Tibial nerve (tissue), 4 donors: ENCODE measurements around the gene SQOR. TPM values are rescaled to one million over a fixed set of nuclear protein-coding genes. Genes with fewer than 3 reads are reported as not detected.

ENCODE experiments used
- DNase-seq, 2 donors: peaks; one replicate each; pipeline ENCODE4 v3.0.0-alpha.2; 2019; ENCODE audit warnings: low spot score in 2 of 2
- H3K27ac ChIP-seq, 4 donors: fragments of 200-600 bp; sonication (generic) in 3 of 4; one replicate each; pipeline ENCODE4 v1.5.1; 2017 to 2019; ENCODE audit warnings: mild to moderate bottlenecking in 1 of 4
- H3K27me3 ChIP-seq, 2 donors: fragments of 200-600 bp; sonication (generic) in 1 of 2; one replicate each; pipeline versions ENCODE4 v1.5.1 to v1.6.0; 2017 to 2019
- H3K36me3 ChIP-seq, 3 donors: fragments of 200-600 bp; sonication (generic); one replicate each; pipeline ENCODE4 v1.5.1; 2018 to 2019
- H3K4me1 ChIP-seq, 4 donors: fragments of 200-600 bp; sonication (generic) in 3 of 4; one replicate each; pipeline ENCODE4 v1.5.1; 2017 to 2019
- H3K4me3 ChIP-seq, 4 donors: fragments of 200-600 bp; sonication (generic) in 3 of 4; one replicate each; pipeline ENCODE4 v1.5.1; 2017 to 2019; ENCODE audit warnings: mild to moderate bottlenecking in 1 of 4, moderate library complexity in 1 of 4
- H3K9me3 ChIP-seq, 4 donors: fragments of 200-600 bp; sonication (generic) in 3 of 4; one replicate each; pipeline ENCODE4 v1.5.1; 2017 to 2019
- EP300 ChIP-seq, 2 donors: sonication (generic); formaldehyde crosslinking; IDR thresholded peaks; one replicate each; pipeline ENCODE4 v1.6.1; 2017; ENCODE audit warnings: antibody characterized with exemption in 2 of 2, mild to moderate bottlenecking in 1 of 2
- POLR2A ChIP-seq, 2 donors: fragments of 450-650 bp; IDR thresholded peaks; one replicate each; pipeline ENCODE4 v1.6.1; 2017; ENCODE audit warnings: antibody characterized with exemption in 2 of 2, mild to moderate bottlenecking in 2 of 2, moderate library complexity in 2 of 2
- WGBS, 2 donors: methylation state at CpG; one replicate each; pipeline ENCODE4 v1.1.5; 2018; 5-methylcytosine and 5-hydroxymethylcytosine counted together
- total RNA-seq, 4 donors: library from RNA; depleted of rRNA; stranded (reverse); fragments of >200 nt; gene quantifications; one replicate each; pipeline ENCODE4 v1.1.0, GENCODE V29; 2016
- TF ChIP-seq, protein P1 (sequence below), 5 experiments: fragments of 200-600 bp in 3 of 5; fragments of 450-650 bp in 2 of 5; sonication (generic) in 3 of 5; IDR thresholded peaks; one replicate each; pipeline ENCODE4 v1.5.1; 2016 to 2019; ENCODE audit warnings: antibody characterized with exemption in 5 of 5, mild to moderate bottlenecking in 3 of 5, moderate library complexity in 2 of 5

SQOR gene
- total RNA-seq, 4 donors from 2014 or later = 50.4 to 96.1 (median 60.2) TPM

GRCh38 chr15:45714590-45715488 is 80.0 kb downstream of the SQOR start:
- no peaks in the 10 kb centered on the region for H3K36me3 ChIP-seq
- peak; percentile 35 to 71 for DNase-seq
- 27 to 29% methylated on average over 24 of the region's 24 CpGs for WGBS, 2 donors
- peaks cover 0 to 12% of the 10 kb centered on the region in 2 donors for H3K27me3 ChIP-seq
- TF ChIP-seq EP300 (IDR thresholded peaks at IDR 0.05) = no peak
- TF ChIP-seq, protein P1, sequence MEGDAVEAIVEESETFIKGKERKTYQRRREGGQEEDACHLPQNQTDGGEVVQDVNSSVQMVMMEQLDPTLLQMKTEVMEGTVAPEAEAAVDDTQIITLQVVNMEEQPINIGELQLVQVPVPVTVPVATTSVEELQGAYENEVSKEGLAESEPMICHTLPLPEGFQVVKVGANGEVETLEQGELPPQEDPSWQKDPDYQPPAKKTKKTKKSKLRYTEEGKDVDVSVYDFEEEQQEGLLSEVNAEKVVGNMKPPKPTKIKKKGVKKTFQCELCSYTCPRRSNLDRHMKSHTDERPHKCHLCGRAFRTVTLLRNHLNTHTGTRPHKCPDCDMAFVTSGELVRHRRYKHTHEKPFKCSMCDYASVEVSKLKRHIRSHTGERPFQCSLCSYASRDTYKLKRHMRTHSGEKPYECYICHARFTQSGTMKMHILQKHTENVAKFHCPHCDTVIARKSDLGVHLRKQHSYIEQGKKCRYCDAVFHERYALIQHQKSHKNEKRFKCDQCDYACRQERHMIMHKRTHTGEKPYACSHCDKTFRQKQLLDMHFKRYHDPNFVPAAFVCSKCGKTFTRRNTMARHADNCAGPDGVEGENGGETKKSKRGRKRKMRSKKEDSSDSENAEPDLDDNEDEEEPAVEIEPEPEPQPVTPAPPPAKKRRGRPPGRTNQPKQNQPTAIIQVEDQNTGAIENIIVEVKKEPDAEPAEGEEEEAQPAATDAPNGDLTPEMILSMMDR (IDR thresholded peaks at IDR 0.05) = peak; percentile 53 to 70 (median 60)
- no peak overlapping the region for H3K4me3 ChIP-seq
- no peak overlapping the region for H3K27ac ChIP-seq
- peaks cover 0 to 6% (median 0%) of the 10 kb centered on the region in 4 donors for H3K4me1 ChIP-seq
- H3K9me3 ChIP-seq = no peaks in the 10 kb centered on the region

DNA sequence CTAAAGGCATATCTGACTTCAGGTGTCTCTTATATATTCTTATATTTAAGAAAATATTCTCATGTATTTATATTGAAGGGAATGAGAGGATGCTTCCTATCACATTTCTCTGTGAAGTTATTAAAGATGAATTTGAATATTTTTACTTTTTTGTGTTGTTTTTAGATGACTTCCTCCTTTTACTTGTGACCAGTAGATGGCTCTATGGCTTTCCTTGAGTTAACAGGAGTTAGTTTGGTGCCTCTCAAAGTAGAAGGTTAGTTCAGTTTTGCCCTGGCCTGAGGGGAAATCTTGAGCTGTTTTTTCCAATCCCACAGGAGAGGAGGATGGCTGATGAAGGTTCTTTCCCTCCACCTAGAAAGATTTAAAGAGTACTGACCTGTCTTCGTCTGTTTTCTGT is 80.7 kb downstream of the SQOR start:
- no peak for DNase-seq
- Histone ChIP-seq H3K36me3 (no peaks in the 10 kb centered on the region), H3K4me3 (no peak overlapping the region), H3K9me3 (no peaks in the 10 kb centered on the region), H3K4me1 (peaks cover 0 to 6% (median 0%) of the 10 kb centered on the region in 4 donors), H3K27me3 (peaks cover 0 to 12% of the 10 kb centered on the region in 2 donors), H3K27ac (no peak overlapping the region)
- WGBS, 2 donors = 88 to 92% methylated on average over 1 of the region's 1 CpG
- TF ChIP-seq, protein P1 (IDR thresholded peaks at IDR 0.05) = peak in 1 of 5 experiments; percentile 13
- TF ChIP-seq POLR2A (IDR thresholded peaks at IDR 0.05) (no peak), EP300 (IDR thresholded peaks at IDR 0.05) (no peak)

GRCh38 chr15:45719490-45719889 is 84.7 kb downstream of the SQOR start:
- WGBS, 2 donors = 13 to 18% methylated on average over 4 of the region's 4 CpGs

DNA sequence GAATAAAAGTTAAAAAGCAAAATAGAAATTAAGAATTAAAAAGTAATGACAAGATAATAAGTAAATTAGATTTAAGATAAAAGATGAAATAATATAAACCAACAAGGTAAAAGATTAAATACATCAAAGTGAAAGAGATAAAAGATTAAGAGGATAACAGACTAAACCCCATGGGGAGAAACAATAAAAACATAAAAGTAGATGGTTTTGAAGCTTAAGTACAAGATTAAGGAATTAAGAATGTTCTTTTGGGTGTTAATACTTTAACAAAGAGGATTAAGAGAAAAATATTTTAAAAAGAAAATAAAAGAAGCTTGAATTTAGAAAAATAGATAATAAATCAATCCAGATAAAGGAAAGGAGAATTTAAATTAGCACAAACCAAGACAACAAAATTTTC is 85.4 kb downstream of the SQOR start:
- H3K9me3 ChIP-seq = no peaks in the 10 kb centered on the region
- peaks cover 0 to 12% of the 10 kb centered on the region in 2 donors for H3K27me3 ChIP-seq
- no peaks in the 10 kb centered on the region for H3K4me1 ChIP-seq
- H3K36me3 ChIP-seq = no peaks in the 10 kb centered on the region
- H3K4me3 ChIP-seq = no peak overlapping the region
- TF ChIP-seq EP300 (IDR thresholded peaks at IDR 0.05) (no peak), POLR2A (IDR thresholded peaks at IDR 0.05) (no peak)
- no peak overlapping the region for H3K27ac ChIP-seq
- DNase-seq = no peak

More at GRCh38 chr15:45719490-45719889, 84.7 kb downstream of the SQOR start:
- H3K9me3 ChIP-seq = no peaks in the 10 kb centered on the region
- TF ChIP-seq, protein P1 (IDR thresholded peaks at IDR 0.05) = no peak
- TF ChIP-seq POLR2A (IDR thresholded peaks at IDR 0.05) = no peak
- no peak for TF ChIP-seq EP300 (IDR thresholded peaks at IDR 0.05)
- H3K27me3 ChIP-seq = peaks cover 0 to 12% of the 10 kb centered on the region in 2 donors
- peaks cover 0 to 3% (median 0%) of the 10 kb centered on the region in 4 donors for H3K4me1 ChIP-seq
- H3K36me3 ChIP-seq = no peaks in the 10 kb centered on the region
- no peak for DNase-seq
- no peak overlapping the region for H3K27ac ChIP-seq
- H3K4me3 ChIP-seq = no peak overlapping the region

DNA sequence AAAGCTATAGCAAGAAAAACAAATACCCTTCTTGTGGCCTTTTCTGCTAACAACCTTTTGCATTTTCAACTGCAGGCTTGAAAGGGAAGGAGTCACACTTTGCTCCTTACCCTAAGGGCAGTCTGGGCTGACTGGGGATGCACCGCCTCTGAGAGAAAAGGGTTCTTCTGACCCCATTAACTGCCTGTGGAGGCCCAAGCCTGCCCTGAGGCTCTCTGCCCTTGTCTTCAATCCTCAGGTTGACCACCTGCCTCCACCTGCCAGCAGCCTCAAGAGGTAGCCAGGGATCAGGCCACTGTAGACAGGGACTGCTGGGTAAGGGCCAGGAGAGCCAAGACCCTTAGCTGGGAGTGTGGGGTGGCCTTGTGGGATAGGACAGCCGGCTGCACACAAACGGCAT is 93.8 kb downstream of the SQOR start:
- no peak for DNase-seq
- H3K4me3 ChIP-seq = no peak overlapping the region
- WGBS, 2 donors = 83 to 84% methylated on average over 3 of the region's 3 CpGs
- H3K27ac ChIP-seq = no peak overlapping the region
- no peaks in the 10 kb centered on the region for H3K9me3 ChIP-seq
- no peaks in the 10 kb centered on the region for H3K27me3 ChIP-seq
- no peaks in the 10 kb centered on the region for H3K36me3 ChIP-seq
- TF ChIP-seq, protein P1 (IDR thresholded peaks at IDR 0.05) = no peak
- no peak for TF ChIP-seq POLR2A (IDR thresholded peaks at IDR 0.05)
- TF ChIP-seq EP300 (IDR thresholded peaks at IDR 0.05) = no peak
- no peaks in the 10 kb centered on the region for H3K4me1 ChIP-seq
